Colonic mucosa (tissue), 4 donors: ENCODE results near the gene CALY. TPM values are rescaled to one million over a fixed set of nuclear protein-coding genes. Genes with fewer than 3 reads are reported as not detected.

ENCODE experiments used
- DNase-seq: peaks from one replicate; pipeline ENCODE4 v3.0.0-alpha.2; 2020
- H3K27ac ChIP-seq: fragments of 200-600 bp; one replicate; pipeline ENCODE4 v1.8.0; 2021
- H3K27me3 ChIP-seq: fragments of 200-600 bp; one replicate; pipeline ENCODE4 v1.8.0; 2021
- H3K36me3 ChIP-seq: fragments of 200-600 bp; one replicate; pipeline ENCODE4 v1.8.0; 2021
- H3K4me1 ChIP-seq: fragments of 200-600 bp; one replicate; pipeline ENCODE4 v1.8.0; 2021; ENCODE audit warnings: mild to moderate bottlenecking
- H3K4me3 ChIP-seq: fragments of 200-600 bp; one replicate; pipeline ENCODE4 v1.8.0; 2021
- H3K9ac ChIP-seq, 2 donors: one replicate each; pipeline ENCODE4 v1.7.0; 2013; ENCODE audit warnings: control low read depth in 2 of 2, low read depth in 2 of 2, low read length in 2 of 2
- H3K9me3 ChIP-seq: fragments of 200-600 bp; one replicate; pipeline ENCODE4 v1.8.0; 2021
- intact Hi-C: fragments of 100-400 bp; cut with DNase I; formaldehyde crosslinking; loops from one replicate; pipeline ENCODE4 v1.14.1; 2022
- total RNA-seq, 2 donors: library from RNA; stranded (reverse); fragmentation: NEBNext Ultra II Directional in 1 of 2; extraction: Animal tissue kit (Norgen Biotek cat#: 25700) in 1 of 2; gene quantifications; one replicate each; pipeline ENCODE4 v1.2.1, GENCODE V29; 2021
- TF ChIP-seq, protein P1 (sequence below): fragments of 200-600 bp; IDR thresholded peaks from one replicate; pipeline ENCODE4 v1.8.0; 2022; ENCODE audit warnings: antibody characterized with exemption, mild to moderate bottlenecking
- donor health status: healthy.
- donor health status: DM: no; HTN: no; CAD: no.
- donor health status: DM: no; HTN: no; CAD: no.

Gene CALY
- total RNA-seq, 2 donors from 2014 or later, result 1.6 TPM; not detected in 1

DNA sequence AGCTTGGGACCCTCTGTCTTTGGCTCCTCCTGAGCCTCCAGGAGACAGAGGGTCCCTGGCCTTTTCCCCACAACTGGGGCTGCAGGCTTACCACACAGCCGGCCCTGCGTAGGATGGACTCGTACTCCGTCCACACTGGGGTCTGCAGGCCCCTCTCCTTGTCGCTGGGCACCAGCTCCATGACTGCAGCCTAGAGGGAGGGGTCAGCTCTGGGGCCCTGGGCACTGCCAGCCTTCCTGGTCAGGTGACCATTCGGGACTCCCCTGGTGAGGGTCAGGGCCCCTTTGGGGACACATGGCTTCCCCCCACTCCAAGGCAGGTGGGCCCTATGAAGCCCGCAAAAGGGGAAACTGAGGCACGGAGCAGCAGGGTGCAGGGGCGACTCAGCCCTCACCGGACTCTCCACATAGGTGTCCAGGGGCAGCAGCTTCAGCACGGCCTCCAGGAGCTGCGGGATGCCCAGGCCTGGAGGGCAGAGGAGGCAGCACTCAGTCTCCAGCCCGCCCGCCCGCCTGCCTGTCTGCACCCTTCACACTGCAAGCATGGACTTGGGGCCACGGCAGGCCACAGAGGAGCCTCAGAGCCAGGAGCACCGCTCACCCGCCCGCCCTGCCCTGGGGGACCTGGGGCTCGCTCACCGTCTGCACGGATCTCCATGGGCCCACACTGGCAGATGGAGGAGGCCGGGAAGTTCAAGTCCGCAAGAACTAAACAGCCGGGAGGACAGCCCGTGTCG, 20.0 kb upstream of the CALY start:
- Histone ChIP-seq H3K9me3 (no peaks in the 10 kb centered on the region), H3K4me3 (peak overlapping the region; percentile 74), H3K4me1 (peaks cover 7% of the 10 kb centered on the region), H3K9ac (peak overlapping the region in 1 of 2 donors; percentile 51), H3K27me3 (no peaks in the 10 kb centered on the region), H3K27ac (no peak overlapping the region), H3K36me3 (no peaks in the 10 kb centered on the region)
- no peak for DNase-seq
- TF ChIP-seq, protein P1, sequence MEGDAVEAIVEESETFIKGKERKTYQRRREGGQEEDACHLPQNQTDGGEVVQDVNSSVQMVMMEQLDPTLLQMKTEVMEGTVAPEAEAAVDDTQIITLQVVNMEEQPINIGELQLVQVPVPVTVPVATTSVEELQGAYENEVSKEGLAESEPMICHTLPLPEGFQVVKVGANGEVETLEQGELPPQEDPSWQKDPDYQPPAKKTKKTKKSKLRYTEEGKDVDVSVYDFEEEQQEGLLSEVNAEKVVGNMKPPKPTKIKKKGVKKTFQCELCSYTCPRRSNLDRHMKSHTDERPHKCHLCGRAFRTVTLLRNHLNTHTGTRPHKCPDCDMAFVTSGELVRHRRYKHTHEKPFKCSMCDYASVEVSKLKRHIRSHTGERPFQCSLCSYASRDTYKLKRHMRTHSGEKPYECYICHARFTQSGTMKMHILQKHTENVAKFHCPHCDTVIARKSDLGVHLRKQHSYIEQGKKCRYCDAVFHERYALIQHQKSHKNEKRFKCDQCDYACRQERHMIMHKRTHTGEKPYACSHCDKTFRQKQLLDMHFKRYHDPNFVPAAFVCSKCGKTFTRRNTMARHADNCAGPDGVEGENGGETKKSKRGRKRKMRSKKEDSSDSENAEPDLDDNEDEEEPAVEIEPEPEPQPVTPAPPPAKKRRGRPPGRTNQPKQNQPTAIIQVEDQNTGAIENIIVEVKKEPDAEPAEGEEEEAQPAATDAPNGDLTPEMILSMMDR, result no peak
- intact Hi-C loops, result no loop called here

DNA sequence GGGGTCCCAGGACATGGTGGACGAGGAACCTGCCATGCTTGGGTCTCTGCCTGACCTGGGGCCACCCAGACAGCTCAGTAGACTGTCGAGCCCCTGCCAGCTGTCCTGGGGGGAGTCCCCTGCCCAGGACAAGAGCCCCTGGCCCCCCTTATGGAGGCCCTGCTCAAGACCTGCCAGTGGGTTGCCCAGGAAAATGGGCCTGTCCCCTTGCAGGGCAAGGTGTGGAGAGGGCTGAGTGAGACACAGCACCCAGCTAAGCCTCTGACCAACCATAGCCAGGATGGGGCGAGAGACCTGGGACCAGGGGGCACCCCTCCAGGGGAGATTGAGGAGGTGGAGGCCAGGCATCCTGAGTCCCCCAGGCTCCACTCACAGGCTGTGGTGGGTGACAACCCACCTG, 19.3 kb upstream of the CALY start:
- Histone ChIP-seq H3K9ac (no peak overlapping the region), H3K9me3 (no peaks in the 10 kb centered on the region), H3K4me3 (no peak overlapping the region), H3K27me3 (no peaks in the 10 kb centered on the region), H3K36me3 (no peaks in the 10 kb centered on the region), H3K27ac (no peak overlapping the region), H3K4me1 (peaks cover 7% of the 10 kb centered on the region)
- TF ChIP-seq, protein P1, result no peak
- intact Hi-C loops, result no loop called here
- DNase-seq, result no peak

DNA sequence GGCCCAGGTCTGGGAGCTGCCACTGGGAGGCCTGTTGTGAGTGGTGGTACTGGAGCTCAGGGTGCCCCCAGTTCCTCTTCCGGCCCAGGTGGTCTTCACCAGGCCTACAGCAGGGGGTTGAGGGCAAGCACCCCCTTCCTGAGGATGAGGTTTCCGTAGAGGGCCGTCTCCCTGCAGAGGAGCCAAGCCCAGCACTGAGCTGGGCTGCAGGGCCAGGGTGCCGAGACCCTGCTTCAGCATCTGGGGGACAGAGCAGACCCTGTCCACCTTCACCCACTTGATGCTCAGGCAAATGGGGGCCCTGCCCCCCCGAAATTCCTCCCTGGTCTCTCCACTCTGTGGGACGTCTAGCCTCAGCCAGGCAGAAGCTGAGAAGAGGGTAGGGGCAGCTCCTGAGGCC, 18.6 kb upstream of the CALY start:
- no peak overlapping the region for H3K27ac ChIP-seq
- H3K4me1 ChIP-seq, result peaks cover 7% of the 10 kb centered on the region
- H3K9ac ChIP-seq, result no peak overlapping the region
- no peaks in the 10 kb centered on the region for H3K27me3 ChIP-seq
- intact Hi-C loops, result no loop called here
- no peak overlapping the region for H3K4me3 ChIP-seq
- H3K36me3 ChIP-seq, result no peaks in the 10 kb centered on the region
- DNase-seq, result no peak
- TF ChIP-seq, protein P1, result no peak
- H3K9me3 ChIP-seq, result no peaks in the 10 kb centered on the region

DNA sequence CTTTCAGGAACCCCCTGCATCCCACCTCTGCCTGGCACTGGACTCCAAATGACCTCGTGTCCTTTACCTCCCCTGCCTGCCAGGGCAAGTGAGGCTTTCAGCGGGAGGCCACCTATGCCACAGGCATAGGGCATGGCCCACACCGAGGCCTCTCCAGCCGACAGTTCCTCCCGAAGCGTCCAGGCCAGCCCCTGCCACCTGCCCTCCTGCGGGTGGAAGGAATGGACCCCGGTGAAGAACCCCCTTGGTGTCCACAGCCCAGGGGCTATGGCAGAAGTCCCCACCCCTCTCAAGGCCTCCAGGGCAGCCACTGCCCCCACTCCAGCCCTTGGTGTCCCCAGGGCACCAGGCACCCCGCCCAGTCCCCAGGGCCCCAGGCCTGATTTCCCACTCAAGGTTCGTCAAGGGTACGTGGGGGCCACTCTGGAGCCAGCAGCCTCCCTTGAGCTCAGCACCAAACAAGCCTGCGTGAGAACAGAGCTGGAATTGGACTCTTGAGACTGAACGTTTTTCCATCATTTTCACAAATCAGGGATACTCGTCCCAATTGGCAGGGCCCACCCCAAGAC, 18.1 kb upstream of the CALY start:
- H3K9ac ChIP-seq, result no peak overlapping the region
- no peaks in the 10 kb centered on the region for H3K27me3 ChIP-seq
- TF ChIP-seq, protein P1, result no peak
- no peak for DNase-seq
- no peak overlapping the region for H3K4me3 ChIP-seq
- intact Hi-C loops, result no loop called here
- H3K4me1 ChIP-seq, result peaks cover 4% of the 10 kb centered on the region
- no peaks in the 10 kb centered on the region for H3K36me3 ChIP-seq
- H3K9me3 ChIP-seq, result no peaks in the 10 kb centered on the region
- no peak overlapping the region for H3K27ac ChIP-seq

DNA sequence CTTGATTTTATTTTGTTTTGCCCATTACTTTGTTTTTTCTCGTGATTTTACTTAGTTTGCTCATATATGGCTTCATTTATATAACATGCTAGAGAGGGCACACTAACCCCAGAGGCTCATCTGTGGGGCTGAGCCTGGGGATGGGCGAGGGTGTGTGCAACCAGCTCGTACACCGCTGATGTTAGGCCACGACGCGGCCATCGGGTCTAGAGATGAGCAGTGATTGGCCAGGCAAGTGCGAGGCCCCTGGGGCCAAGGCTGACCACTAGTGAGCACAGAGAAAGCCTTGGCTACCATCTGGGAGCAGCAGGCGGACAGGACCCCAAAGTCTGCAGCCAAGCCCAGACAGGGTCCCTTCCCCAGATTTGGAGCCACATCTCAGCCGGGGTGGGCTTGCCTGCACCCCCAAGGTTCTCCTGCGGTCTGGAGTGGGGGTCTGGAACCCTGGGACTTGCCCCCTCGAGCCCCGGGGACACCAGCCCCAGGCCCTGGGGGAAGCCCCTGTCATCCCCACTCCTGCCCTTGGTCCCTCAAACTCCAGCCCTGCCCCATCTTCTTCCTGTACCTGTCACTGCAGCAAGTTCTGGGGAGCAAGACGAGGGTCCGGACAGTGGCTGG, 17.4 kb upstream of the CALY start:
- H3K4me1 ChIP-seq, result peaks cover 4% of the 10 kb centered on the region
- TF ChIP-seq, protein P1, result no peak
- H3K27me3 ChIP-seq, result no peaks in the 10 kb centered on the region
- no peaks in the 10 kb centered on the region for H3K36me3 ChIP-seq
- no peak overlapping the region for H3K4me3 ChIP-seq
- no peak overlapping the region for H3K9ac ChIP-seq
- no peak overlapping the region for H3K27ac ChIP-seq
- H3K9me3 ChIP-seq, result no peaks in the 10 kb centered on the region
- no peak for DNase-seq
- intact Hi-C loops, result no loop called here
